HG02885 (cell line): ENCODE results near the gene DCDC2C.

Source experiments
- ATAC-seq: cut with Tn5 transposase; IDR thresholded peaks from one replicate; pipeline ENCODE4 v1.9.1; 2021; ENCODE audit warnings: mild to moderate bottlenecking; ENCODE audit not compliant: unreplicated experiment, poor library complexity

Gene DCDC2C

DNA sequence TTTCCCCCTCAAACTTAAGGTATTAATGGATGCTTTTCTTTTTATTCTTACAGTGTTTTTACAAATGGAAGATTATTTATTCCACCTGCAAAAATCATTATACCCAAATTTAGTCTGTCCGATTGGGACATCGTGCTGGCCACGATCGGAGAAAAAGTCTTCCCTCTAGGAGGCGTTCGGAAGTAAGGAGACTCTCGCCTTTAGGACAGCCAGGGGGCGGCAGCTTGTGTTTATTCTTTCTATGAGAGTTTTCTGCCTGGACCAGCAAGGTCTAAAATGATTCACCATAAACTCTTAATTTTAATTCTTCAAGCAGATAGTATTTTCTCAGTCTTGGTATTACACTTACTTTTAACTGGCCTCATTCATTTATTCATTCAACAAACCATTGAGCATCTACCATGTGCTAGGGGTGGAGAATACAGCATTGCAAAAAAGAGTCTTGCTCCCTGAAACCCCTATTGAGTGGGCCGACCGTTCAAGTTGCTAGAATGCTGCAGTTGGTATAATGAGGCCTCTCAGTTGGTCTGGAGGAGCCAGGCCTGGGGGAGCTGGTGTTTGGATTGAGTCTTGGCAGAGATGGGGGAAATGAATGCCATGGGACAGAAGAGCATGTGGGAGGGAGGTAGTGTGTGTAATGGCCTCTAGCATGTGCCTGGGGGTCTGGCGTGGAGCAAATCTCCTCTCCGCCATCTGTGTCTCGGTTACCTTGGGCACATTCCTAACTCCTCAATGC, 38.7 kb downstream of the DCDC2C start:
- ATAC-seq: no peak

DNA sequence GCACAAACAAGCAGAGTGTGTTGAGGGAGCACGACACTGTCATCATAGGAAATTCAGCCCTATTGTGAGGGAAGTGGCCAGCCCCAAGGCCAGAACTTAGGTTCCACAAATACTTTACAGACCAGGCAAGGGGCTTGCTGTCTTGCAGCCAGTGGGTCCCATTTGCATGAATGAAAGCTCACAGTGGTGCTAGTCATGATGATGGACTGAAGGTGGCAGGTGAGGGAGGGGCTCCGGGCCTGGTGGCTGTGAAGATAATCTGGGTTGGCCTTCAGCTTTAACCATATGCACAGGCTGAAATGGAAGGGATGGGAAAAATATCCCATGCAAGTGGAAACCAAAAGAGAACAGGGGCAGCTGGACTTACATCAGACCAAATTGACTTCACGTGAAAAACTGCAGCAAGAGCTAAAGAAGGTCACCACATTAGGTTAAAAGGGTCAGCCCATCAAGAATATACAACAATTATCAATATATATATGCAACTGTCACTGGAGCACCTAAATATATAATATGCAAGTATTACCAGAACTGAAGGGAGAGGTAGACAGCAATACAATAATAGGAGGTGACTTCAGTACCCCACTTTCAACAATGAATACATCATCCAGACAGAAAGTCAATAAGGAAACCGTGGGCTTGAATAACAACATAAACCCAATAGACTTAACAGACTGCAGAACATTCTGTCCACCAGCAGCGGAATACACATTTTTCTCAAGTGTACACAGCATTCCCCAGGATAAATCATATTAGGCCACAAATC, 39.6 kb downstream of the DCDC2C start:
- no peak for ATAC-seq

DNA sequence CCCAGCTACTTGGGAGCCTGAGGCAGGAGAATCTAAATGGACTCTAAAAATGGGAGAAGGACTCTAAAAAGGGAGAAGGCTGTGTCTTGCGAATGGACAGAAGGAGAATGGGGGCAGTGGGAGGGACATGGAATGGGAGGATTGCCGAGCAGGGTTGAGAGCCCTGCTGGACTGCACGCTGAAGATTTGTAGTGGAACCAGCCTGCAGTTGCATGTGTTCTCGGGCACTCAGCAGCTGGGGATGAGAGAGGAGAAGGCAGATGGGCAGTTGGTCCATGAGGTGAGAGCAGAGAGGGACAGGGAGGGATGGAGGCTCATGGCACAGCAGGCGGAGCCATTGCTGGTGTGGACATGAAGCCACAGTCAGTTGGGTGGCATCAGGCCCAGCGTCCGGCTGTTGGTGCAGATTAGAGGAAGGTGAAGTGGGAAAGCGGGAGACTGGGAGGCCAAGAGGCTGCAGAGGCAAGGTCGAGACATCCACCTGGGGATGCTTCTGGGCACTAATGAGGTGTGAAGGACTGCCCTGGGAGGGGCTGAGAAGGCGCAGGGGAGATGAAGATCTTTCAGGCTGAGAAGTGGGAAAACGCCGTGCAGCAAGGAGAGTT, 40.7 kb downstream of the DCDC2C start:
- ATAC-seq: no peak

DNA sequence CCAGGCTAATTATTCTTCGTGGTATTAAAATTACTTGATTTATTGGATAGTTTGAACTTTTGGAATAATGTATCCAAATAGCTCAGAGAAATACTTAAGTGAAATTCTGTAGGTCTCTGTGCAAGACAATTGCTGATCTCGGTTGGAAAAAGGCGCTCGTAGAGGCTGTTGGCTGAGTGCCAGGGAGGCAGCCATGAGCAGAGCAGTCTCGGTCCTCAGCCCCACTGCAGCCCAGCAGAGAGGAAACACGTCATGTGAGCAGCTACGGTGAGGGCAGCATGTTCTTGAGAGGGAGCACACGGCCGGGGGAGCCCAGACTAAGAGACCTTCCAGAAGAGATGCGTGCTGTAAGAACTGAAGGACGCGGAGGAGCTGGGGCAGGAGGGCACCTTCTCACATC, 42.5 kb downstream of the DCDC2C start:
- no peak for ATAC-seq

DNA sequence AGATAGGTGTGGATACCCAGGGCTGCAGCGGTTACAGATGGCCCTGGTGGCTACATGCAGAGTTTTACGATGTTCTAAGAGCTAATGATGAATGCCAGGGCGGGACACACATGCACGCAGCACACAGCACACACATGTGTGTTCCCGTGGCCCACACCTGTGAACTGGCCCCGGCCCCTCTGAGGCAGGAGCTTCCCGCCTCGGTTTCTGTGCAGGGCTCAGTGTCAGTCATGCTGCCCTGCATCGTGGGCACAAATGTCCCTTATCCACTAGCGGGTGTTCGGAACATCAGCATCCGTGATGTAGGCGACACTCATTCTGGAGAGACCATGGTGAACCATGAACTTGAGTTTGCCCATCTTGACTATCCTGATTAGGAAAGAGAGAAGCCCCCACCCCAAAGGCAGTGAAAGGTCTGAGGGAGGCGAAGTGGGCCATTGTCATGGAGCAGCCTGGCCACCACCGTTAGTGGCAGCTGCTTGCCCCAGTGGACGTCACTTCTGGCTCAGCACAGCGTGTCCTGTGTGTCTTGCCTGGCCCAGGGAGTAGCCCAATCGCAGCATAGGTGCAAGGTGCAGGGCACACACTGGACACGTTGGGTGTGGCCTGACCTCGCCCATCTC, 43.8 kb downstream of the DCDC2C start:
- ATAC-seq: no peak

DNA sequence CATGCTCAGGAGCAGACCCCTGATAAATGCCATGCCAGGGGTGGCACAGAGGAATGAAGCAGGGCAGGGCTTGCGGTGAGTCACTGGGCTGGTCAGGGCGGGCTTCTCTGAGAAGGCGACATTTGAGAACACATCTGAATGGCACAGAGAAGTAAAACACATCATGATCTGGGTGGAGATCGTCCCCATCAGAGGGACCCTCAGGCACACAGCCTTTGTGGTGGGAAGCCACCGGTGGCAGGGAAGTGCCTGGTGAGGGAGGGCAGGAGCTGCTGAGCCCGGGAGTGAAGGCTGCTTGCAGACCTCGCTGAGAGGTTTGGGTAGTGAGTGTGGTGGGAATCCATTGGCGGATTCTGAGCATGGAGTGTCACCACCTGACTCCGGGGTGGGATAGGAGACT, 44.5 kb downstream of the DCDC2C start:
- no peak for ATAC-seq

DNA sequence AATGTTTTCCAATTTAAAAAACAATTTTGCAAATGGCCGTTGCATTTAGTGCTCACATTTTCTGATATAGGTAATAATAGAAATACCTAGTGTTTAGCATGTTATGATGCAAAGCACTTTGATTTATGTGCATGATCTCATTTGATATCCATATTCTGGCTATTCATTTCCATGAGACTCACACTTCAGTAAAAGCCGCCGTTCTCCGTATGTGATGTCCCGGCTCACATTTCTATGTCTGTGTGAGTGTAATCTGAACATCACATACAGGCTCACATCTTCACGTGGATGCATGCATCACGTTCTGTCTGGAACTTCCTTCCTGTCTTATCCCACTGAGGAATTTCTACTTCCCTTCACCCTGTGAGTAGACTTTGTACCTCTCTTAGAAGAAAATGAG, 45.8 kb downstream of the DCDC2C start:
- no peak for ATAC-seq

DNA sequence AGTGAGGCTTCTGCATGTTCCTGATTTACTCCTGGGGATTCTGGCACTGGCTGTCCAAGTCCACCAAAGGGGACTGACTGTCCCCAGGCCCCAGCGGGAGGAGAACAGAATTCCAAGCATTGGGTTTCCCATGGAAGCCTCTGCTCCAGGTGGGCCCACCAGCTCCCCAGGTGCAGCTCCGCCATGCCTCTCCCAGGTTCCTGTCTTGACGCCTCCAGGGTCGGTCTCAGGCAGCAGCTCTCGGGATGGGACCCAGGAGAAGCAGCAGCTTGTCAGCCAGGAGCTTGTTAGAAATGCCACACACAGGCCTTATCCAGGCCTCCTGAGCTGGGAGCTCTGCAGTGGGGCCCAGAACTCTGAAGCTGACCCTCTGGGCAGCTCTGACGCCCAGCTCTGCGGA, 47.9 kb downstream of the DCDC2C start:
- no peak for ATAC-seq

DNA sequence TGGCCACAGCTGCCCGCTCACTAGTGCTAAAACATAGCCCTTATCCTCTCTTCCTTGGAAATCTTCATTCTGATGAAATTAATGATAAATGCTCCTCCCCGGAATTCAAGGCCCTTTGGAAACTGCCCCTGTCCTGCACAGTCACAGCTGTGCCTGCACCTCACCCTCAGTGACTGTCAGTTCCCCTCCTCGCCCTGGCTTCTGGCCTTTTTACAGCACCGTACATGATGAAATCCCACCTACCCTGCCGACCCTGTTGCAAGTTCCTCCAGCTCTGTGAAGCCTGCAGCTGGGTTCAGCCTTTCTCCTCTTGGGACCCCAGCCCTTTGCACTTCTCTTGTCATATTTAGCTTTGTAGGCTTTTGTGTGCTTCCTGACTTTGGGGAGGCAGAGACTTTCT, 48.4 kb downstream of the DCDC2C start:
- ATAC-seq: no peak

DNA sequence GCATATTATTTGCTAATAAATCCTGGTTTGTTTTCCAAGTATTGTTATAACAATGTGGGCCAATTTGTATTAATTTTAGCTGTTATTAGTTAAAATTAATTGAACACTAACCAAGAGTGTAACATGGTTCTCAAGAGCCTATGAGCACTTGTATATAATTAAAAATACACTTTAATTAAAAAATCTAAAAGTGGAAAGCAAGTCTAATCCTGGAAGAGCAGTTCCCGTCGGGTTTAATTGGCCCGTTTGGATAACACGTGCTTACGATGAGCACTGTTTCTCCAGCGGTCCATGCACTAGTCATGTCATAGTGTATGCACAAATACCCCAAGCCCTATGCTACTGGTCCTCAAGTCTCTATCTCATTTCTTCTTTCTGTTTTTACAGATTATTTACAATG, 49.0 kb downstream of the DCDC2C start:
- no peak for ATAC-seq

DNA sequence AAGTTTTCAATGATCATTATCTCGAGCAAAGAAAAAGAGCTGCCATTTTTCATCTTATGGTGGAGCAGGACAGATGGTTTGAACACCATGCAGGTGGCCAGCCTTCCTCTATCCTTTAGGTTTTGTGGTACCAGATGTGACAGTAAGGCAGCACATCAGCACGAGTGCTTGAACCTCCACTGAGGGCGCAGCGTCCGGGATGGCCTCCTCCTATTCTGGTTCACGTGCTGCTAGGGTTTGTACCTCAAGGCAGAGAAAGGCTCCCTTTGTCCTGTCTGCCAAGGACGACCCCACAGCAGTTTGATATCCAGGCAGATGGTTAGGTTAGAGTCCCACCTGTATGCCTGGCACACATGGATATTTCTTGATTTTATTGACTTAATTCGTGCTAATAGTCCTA, 50.2 kb downstream of the DCDC2C start:
- no peak for ATAC-seq

DNA sequence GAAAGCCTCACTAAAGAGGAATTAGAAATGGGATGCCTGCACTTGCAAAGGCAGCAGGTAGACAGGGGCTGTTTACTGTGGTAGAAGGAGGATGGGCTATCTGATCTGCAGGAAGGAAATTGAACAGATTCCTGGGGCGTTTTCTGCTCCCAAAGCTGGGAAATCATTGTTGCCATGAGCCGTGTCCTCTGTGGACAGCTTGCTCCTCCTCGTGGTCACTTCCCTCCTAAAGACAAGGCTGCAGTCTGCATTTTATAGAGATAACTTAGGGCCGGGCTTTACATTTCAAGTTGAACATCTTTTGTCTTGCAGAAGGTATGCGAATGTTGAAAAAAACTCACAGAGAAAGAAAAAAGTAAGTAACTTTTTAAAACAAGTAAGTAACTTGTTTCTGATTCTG, 50.9 kb downstream of the DCDC2C start:
- no peak for ATAC-seq

DNA sequence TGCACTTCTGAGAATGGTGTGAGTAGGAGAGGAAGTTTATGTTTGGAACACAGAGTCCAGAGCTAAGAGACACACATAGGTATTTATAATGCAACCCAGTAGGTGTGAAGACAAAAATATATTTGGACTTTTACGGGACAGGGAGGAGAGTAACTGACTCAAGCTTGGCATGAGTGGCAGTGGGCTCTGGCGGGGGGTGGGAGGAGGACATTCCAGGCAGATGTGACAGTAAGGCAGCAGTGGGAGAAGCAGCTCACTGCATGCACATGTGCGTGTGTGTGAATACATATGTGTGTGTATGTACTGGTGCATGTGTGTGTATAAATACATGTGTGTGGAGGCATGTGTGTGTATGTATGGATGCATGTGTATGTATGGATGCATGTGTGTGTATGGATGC, 51.4 kb downstream of the DCDC2C start:
- ATAC-seq: no peak

DNA sequence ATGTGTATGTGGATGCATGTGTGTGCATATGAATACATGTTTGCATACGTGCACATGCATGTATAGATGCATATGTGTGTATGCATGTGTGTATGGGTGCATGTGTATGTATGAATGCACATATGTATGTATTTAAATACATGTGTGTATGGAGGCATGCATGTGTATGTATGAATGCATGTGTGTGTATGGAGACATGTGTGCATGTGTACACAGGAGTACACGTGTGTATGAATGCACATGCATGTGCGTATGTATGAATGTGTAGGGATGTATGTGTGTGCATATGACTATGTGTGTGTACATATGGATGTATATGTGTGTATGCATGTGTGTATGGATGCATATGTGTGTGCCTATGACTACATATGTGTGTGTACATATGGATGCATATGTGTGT, 51.9 kb downstream of the DCDC2C start:
- no peak for ATAC-seq

DNA sequence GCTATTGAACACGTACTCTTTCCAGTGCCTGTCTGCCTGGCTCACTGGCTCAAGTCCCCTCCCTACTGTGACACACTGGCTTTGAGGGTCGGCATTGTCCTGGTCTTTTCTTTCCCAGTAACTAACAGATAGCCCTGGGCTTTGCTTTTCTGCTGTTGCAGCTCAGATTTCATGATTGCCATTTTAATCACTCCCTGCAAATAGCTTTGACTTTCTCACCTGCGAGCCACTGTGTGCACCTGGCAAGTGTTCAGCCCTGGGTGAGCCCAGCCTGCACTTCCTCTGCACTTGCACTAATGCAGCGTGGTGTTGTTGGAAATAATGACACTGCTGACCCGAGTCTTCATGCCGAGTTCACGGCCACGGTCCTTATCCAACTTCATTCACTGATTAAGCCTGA, 52.9 kb downstream of the DCDC2C start:
- ATAC-seq: no peak

DNA sequence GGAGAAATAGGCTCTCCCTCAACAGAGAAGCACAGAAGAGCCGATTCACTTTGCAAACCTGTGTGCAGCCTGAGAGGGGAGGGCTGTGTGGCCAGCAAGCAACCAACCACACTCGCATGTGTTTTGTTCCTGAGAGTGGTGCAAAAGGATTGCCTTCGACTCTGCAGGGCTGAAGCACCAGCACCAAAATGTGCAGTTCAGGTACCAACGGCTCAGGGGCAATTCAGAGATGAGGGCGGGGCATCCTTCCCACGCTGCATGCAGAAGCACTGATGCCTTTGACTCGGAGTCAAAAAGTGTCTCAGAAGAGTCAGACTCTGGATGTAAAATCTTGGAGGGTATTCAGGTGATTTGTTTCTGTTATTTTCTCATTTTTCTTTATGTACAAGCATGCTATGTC, 55.5 kb downstream of the DCDC2C start:
- ATAC-seq: no peak

DNA sequence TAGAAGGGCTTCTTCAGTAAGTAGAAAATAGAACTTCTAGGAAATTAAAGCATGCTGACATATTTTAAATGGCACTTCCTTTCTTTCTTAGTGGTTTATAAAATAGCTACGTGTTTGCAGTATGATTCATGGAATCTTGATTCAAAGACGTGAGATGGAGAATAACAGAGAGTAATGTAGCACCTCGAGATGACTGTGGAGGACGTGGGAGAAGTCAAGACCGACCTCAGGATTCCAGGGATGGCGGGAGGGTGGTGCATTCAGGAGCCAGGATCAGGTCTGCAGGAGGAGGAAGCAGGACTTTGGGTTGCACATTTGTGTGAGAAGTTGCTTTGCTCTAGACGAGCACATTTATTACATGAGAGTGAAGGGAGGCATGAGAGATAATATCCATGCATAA, 56.0 kb downstream of the DCDC2C start:
- ATAC-seq: no peak

DNA sequence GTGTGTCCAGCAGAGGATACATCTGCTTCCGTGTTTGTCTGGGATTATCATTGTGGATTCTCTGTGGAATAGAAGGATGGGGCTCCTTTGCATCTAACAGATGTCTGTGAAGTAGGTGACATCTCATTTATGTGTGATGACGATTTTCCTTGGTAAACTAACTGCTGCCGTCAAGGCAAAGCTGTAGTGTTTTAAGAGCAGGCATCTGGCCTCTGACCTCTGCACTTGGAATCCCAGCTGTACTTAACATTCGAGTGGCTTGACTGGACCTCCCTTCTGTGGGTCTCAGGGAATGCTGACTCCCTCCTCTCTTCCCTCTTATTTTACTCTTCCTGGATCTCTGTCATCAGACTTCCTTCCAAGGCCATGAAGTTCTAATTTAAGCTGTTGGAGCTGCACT, 56.4 kb downstream of the DCDC2C start:
- ATAC-seq: no peak

DNA sequence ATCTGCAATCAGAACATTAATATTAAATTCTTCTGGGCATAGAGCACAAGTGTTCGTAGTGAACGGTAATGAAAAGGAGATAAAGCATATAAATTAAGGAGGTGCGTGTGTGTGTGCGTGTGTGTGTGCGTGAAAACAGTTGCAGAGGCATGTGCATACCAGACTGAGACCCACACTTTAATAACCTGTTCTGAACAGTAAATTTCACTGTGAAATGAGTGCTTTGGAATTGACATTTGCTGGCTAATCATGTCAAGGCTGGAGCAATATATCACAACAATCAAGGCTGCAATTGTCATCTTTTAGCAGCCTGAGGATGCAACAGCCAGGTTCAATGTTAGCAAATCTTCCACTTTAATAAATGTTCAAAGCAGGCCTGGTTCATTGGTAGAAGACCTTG, 57.9 kb downstream of the DCDC2C start:
- ATAC-seq: no peak

DNA sequence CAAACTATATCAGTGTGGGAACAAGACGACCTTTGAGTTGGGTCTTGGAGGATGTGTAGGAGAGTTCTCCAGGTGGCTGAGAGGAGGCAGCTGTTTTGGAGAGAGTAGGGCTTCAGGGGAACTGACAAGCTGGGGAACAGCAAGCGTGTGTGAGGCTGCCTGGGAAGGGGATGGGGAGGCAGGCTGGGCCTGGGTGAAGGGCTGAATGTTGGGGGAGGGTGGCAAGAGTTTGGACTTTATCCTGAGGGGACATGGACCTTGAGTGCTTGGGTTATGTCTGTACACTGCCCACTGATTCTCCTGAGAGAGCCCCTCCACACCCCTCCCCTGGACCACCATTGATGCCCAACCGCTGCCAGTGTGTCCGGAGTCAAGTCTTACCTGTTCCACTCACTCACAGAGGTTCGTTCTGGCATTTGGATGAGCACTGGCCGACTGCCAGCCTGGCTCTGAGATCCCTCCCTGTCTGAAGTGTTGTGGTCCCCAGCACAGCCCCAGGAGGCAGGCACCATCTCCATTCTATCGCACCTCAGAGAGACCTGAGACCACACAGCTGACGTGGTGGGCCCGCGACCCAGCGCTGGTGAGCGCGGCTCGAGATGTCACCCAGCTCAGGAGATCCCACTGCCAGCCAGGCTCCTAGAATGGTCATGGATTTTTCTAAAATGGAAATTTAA, 59.5 kb downstream of the DCDC2C start:
- no peak for ATAC-seq

DNA sequence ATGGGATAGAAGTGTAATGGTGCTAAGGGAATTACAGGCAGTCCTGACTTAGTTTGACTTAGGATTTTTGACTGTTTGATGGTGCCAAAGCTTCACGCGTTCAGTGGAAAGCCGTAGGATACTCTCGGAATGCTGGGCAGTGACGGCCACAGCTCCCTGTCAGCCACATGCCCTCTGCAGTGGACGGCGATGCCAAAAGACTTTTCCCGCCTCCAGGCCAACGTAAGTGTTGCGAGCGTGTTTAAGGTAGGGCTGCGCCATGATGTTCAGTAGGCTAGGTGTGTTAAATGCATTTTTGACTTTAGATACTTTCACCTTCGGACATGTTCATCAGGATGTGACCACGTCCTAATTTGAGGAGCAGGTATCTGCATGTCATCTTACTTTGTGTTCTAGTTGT, 63.4 kb downstream of the DCDC2C start:
- no peak for ATAC-seq
